ENCODE measurements around the gene ANKS1B.
"Not testable (repeated sequence)": the region's sequence is repeated elsewhere in the genome, so short reads cannot be mapped to it uniquely, and the experiment has no call there.

The ANKS1B gene

DNA sequence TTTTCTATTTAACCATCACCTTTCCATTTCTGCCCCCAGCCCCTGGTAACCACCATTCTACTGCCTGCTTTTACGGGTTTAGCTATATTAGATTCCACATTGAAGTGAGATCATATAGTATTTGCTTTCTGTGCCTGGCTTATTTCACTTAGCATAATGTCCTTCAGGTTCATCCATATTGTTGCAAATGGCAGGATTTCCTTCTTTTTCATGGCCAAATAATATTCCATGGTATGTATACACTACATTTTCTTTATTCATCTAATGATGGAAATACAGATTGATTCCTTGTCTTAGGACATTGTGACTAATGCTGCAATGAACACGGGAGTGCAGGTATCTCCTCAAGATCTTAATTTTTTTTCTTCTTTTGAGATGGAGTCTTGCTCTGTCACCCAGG, 1137.5 kb downstream of the ANKS1B start:
- no peak for DNase-seq

DNA sequence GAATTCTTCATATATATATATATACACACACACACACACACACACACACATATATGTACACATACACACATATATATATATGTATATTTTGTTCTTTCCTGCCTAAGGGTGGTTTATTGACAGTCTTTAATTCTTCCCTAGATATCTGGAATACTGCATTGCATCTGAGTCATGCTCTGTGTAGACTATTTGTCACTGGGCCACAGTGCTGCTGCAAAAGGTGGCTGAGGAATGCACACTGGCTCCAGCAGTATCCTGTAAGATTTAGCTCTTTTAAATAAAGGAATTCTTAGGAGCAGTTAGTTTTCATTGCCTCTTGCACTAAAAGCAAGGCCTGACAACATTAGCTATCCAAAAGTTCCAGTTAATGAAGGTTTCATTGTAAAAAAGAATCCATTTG, 1138.8 kb downstream of the ANKS1B start:
- DNase-seq: no peak

DNA sequence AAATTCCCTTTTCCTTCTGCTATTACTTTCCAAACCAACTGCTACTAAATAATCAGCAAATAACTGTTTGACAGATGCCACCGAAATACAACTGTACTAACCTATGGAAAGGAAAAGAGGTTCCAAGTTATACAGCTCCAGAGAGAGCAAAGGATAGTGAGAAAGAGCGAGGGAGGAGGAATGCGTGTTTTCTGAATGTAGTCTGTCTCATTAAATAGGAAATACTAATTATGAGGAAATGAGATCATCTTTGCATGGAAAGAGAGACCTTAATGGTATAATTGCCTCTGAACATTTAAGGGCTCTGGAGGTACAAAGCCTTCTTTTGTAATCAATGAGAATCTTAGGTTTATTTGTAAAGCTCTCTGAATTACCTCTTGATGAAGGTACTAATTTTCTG, 1144.4 kb downstream of the ANKS1B start:
- DNase-seq: no peak

DNA sequence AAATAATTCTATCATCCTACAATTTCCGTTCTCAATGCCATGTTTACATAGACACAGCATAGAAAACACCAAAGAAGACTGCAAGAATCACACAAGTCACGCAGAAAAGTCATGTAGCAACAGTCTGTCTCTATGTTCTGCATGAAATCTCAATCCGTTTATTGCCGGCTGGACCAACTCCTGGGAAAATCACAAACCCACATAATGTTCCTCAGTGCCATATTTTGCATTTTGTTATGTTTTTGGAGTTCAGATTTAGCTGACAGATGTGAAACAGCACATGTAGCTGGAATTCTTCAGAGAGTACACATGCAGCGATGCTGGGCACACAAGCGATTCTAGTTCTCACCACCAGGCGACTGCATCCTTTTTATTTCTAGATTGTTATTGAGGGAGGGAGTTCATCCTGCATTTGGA, 1146.5 kb downstream of the ANKS1B start:
- no peak for DNase-seq

DNA sequence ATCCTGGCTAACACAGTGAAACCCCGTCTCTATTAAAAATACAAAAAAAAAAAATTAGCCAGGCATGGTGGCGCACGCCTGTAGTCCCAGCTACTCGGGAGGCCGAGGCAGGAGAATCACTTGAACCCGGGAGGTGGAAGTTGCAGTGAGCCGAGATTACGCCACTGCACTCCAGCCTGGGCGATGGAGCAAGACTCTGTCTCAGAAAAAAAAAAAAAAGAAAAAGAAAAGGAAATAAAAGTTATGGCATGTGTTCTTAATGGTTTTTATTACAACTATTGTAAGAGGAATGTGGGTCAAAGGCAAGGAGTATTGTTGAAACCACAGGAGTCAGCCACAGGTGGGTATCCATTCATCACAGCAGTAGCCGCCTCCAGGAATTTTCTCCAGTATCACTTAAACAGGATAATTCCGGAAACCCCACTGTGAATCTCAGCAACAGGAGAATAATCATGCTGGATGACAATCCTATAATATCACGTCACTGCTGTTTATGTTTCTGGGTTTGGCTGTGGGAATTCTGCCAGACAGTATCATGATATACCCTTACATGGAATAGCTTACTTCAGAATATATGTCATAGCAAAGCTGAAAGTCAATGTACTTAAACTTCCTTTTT, 1147.5 kb downstream of the ANKS1B start:
- not testable (repeated sequence) for DNase-seq

DNA sequence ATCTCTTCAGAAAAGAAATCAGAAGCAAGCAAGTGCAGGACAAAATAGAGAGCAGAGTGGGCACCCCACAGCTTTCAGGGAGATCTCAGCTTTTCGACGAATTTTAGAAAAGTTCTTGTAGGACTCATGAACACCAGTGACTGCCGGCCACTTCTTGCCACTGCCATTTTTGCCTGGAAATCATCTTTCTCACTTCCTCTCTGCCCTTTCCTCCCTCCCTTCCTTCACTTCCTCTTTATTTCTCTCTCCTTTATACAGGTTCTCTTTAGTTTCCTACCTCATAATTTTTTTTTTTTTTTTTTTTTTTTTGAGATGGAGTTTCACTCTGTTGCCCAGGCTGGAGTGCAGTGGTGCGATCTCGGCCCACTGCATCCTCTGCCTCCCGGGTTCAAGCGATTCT, 1154.1 kb downstream of the ANKS1B start:
- no peak for DNase-seq

DNA sequence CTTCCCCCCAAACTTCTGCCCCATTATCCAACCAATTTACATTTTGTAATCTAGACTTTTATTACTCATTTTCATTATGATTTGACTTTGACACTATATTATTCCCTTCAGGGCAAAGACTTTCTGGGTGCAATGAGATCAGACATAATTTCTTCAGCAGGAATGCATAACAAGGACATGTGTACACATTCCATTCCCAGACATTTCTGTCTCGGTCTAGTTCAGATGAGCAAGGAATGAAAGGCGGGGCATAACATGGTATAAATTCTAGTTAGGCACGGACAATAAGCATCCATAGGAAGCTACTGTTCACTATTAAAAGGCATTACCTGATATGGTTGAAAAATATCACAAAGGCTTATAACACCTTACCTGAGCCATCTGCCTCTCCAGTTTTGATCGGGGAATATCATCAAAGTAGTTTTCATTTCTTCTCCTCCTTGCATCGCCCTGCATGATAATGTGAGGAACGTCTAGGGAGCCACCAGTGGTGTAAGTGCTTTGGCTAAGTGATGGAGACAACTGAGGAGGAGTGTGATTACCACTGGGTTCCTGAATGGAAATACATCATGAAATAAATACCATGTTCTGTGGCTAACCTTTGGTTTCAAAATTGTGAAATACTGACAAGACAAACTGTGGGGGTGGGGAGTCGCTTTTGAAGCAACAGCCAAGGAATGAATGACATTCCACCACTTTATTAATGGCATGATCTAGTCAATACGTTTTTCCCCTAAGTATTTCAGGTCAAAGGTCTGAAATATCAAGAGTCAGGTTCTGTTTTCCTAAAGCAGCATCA, 1155.7 kb downstream of the ANKS1B start:
- DNase-seq: no peak

DNA sequence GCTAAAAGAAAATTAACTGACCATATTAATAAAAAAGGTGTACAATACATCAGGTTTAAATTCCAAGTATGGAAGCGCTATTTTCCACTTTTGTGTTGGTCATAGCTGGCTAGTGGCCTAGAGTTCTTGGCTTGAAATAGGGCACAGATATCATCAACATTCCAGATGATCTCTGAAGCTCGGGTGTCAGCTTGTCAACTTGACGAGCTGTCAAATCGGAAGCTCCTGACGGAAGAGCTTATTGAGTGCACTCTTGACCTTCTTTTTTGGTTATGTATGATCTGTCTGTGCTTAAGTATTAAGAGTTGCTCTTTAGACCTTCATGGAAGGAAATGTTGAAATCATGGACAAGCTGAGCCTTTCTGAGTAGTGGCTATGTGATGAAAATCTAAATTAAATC, 1161.7 kb downstream of the ANKS1B start:
- no peak for DNase-seq

DNA sequence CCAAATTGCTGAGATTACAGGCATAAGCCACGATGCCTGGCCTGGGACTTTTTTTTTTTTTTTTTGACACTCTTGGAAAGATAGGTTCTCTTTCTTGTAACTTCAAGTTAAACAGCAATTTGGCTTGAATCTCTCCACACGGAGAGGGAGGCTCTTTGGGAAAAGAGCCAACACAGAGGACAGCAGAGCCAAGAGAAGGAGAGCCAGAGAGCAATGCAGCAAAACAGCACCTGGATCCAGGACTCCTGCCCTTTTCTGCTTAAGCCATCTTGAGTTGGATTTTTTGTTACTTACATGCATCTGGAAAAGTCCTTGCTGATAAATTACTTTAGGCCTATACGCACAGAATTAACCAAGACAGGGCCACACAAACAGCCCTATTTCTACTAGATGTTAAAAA, 1162.9 kb downstream of the ANKS1B start:
- DNase-seq: no peak

DNA sequence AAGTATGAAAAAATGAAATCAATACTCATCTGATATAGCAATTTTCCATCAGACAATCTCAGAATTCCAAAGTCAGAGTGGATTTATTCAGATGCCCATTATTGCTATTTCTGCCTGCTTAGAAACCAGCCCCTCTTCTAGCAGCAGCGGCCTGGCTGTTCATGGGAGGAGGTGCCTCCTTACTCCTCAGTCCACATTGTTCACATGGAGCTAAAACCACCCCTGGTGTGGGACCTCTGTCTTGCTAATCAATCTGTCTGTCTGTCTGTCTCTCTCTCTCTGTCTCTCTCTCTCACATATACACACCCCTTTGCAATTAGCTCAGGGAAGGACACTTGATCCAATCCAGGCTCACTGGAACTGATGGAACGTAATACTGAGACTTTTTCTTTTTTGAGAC, 1163.5 kb downstream of the ANKS1B start:
- DNase-seq: no peak

DNA sequence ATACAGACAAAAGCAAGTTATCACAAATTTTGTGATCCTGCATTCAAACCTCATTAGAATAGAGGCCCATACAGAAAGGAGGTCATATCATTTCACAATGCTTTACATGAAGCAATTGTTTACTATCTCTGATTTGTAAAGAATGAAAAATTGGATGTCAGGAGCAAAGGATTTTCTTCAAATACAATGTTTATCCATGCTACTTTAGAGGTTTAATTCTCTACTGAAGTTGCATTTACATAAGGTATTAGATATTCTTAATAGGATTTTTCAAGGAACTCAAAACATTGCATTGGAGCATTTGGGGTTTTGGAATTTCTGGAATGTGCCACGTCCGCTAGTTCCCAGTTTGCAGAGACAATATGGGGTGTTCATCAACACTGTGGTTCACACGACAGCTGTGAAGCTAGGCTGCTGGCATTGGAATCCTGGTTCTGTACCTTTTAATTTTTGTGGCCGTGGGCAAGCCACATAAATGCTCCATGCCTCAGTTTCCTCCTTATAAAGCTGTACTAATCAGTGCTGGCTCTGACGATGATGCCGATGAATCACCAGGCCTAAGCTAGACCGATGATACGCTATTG, 1164.8 kb downstream of the ANKS1B start:
- no peak for DNase-seq

DNA sequence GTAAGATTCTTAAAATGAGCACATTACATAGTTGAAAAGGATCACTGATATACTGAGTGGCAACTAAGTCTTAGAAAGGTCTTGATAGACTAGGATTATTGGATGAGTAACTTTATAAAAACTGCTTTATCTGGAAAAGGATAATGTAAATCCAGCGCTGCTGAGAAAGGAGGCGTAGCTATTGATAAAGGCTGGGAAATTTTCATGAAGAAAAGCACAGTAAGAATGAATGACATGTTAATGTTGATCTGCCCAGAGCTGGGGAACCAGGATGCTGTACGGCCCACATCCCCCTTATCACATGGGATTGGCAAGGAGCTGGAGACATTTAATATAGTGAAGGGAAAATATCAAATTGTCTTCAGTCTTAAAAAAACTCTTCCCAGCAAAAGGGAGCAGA, 1165.7 kb downstream of the ANKS1B start:
- no peak for DNase-seq

DNA sequence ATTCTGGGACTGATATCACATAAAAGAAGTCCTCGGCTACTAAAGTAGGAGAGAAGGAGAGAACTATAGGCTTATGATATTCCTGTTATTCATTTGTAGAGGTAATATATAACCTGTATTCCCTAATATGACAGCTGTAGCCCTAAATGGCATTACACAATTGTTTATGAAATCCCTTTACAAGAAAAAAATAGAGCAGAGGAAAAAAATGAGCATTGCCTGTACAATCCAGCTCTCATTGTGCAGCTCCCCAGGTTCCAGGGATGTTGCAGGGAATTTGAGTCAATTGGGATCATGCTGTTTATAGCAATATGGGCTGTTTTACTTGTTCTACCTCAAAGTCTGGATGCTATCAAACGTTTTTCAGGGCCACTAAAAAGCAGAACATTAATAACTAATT, 1166.5 kb downstream of the ANKS1B start:
- DNase-seq: no peak

DNA sequence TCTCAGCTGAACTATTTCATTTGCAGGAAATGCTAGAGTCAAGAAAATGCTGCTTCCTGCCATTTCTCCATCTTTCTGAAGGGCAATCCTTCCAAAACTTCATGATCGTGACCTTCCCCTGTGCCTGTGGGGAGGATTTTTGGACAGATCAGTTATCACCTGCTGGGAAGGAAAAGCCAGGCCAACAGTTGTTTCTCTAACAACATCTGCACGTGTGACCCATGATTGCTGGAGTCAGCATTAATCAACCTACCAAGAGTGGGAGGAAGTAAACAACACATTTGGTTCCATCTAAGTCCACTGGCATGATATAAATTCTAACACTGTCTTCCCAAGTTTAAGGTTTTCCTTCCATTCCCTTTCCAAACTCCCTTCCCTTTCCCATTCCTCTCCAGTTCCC, 1167.0 kb downstream of the ANKS1B start:
- DNase-seq: no peak

DNA sequence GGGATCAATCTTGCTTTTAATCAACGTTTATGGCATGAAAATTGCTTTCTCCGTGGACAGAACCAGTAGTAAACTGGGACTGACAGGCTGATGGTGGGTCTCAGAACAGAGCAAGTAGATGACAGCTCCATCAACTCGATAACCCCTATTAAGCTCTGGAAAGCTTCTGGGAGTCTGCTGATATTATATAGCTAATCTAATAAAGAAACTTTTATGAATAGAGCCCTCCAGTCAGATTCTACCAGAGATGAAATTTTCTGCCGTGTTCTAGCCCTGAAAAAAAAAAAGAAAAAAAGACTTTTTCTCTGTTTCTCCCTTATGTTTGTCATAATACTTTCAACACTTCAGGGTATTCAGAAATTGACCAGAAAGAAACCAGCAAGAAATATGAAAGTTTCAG, 1168.0 kb downstream of the ANKS1B start:
- DNase-seq: no peak

DNA sequence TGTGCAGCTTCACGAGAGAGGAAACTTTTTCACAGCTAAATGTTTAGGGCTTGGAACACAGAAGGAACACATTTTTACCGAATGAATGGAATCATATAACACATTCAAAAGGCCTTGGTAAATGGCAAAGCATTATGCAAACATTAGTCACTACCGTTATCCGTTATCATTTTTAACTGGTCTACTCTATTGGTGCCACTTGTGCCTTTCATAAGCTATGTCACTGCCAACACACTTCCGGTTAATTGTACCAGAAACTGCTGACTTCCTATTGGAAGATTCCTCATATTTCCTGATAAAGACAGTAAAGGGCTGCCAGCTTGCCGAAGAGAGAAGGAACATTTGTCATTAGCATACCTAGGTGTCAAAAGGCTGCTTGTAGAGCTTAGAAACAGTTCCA, 1170.5 kb downstream of the ANKS1B start:
- no peak for DNase-seq

DNA sequence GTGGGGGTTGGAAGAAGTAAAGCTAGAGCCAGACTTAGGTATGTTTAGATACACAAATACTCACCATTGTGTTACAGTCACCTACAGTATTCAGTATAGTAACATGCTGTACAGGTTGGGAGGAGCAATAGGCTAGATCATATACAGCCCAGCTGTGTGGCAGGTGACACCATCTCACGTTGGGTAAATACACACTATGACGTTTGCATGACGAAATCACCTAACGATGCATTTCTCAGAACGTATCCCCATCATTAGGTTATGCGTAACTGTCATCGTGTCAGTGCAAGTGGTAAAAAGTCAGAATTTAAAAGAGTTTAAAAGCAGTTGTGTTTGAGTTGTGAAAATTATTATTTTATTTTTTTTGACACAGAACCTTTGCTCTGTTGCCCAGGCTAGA, 1172.5 kb downstream of the ANKS1B start:
- no peak for DNase-seq

DNA sequence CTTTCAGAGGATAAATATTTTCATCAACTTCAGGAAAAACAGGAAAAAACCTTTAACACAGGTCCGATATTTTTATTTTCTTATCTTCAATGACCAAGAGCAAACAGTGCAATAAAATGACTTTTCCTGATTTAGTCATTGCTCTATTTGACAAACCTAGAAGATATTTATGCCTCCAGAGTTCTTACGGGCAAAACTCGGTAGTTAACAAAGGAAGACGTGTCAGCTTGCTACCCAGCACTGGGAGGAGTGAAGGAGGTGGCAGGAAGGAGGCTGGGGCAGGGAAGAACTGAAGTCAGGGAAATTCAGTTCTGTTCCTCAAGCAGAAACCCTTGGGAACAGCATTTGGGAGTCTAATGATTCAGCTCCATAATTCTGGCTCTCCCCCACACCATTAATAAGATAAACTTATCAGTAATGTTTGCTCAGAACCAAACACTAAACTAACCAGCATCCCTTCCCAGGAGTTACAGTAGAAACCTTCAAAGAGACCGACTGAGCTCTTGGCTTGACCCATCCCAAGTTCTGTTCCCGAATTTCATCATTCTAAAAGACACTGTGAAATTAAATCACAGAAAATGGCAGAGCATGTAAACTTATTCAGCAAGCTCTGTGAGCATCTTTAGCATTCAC, 1176.4 kb downstream of the ANKS1B start:
- no peak for DNase-seq

DNA sequence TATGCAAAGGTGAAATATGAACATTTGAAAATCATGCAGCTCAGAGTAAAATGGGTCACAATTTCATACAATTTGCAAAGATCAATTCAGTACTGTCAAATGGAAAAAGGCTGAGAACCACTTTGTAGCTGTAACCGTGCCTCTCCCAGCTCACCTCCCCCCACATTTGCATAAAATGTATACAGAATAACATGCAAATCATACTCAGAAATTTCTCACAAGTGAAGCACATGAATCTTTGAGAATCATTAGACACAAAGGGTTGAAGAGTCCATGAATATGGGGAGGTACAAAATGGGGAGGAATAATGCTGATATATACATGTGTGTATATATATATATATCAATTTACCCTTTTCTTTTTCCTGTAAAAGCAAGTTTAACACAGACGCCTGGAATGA, 1177.5 kb downstream of the ANKS1B start:
- no peak for DNase-seq

DNA sequence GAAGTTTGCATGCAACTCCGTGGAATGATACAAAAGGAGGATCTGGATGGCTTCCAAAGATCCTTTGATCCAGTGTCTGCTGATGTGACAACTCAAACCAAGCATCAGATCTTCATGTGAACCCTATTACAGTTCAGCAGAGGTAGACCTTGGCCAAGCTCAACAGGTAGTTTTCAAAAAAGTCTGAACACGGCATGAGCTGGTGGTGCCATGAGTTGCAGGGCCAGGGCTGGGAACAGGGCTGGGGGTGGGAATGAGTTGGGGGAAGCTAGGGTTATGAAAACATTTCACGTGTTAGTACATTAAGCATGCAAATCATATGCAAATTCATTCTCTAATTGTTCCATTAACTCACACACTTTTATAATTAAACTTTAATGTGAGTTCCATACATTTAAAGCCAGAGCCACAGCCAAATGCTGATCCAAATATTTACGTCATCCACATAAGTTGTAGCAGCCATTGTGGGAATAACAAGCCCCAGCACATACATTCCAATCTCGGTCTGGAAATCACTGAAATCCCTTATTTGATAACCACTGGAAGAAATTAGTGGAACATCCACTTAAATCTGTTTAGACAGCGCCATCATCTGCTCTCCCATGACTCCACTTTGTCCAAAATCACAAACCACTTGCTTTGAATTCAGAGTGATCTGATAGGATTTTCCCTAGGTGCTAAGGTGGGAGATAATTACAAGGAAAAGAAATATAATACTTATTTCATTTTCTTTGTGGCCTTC, 1181.1 kb downstream of the ANKS1B start:
- DNase-seq: no peak

DNA sequence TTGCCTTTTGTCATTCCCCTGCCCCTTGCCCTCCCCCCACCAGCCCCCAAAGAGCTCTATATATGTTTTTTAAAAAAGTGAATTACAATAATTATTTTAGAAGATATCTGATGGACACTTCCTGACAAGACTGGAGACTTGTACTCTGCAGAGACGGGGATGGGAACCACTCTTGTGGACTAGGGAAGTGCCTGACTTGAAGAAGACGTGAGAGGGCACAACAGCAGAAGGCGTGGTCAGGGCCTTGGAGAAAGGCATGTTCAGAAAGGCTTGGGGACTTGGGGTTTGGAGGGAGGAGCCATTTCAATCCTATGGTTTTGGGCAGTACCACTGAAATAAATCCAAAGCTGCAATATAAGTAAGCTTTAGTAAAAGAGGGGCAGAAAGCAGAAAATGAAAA, 1184.9 kb downstream of the ANKS1B start:
- DNase-seq: no peak

DNA sequence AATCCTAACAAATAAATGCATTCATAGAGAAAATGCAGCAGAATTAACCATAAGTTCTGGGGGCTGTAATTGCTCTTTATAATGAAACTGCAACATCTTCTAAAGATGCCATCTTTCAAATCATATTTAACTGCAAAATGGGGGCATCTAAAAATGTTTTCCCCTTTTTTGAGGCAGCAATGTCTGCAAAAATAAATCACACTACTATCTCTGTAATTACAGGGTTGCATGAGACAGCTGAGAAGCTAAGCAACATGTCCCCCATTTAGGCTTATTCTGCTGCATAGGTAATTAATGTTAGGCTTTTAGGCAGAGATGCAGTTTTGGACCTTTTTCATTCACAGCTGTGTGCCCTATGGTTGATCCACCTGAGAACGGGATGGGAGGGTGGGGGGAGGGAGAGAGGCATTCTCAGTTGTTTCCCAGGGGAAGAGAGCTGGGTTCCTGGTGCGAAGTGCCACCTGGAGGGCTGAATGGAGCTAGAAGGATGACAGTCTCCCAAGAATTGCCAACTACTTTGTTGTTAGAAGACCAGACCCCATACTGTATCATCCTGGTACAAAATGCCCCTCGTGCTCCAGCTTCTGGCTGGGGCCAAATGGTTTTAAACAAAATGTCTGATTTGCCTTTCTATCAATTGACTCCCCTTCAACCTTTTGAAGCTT, 1185.5 kb downstream of the ANKS1B start:
- DNase-seq: no peak

Measured in inflammatory macrophage (primary cell).